Posterior cingulate gyrus (tissue), 11 donors: Measurements from ENCODE around the gene PHLPP1.

Experiments used
- DNase-seq, 10 donors: peaks; one replicate each; pipeline versions ENCODE4 v3.0.0 to v3.0.0-alpha.2; 2020 to 2021; ENCODE audit warnings: mixed read lengths in 3 of 10
- intact Hi-C: fragments of 100-400 bp; cut with DNase I; formaldehyde crosslinking; loops from one replicate; pipeline ENCODE4 v1.15.1; 2023

The PHLPP1 gene

DNA sequence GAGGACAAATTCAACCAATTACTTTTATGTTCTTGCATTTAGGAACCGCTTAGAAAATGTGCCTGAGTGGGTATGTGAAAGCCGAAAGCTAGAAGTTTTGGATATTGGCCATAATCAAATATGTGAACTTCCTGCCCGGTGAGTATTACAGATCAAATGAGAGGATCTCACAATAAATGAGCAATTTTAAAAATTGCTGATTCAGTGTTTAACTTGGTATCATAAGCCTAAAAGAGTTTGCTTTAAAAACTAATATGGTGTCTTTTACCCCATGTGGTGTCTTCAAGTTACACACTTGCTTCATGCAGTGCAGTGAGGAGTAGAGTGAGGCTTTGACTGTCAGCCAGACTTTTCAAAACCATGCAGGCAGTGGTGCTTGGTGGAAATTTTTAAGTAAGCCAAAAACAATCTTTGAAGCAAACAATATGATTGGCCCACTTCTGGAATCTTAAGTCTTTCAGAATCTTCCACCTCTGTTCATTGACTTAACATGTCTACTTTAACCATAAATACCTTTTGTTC, 199.6 kb downstream of the PHLPP1 start:
- intact Hi-C loops = no loop called here

DNA sequence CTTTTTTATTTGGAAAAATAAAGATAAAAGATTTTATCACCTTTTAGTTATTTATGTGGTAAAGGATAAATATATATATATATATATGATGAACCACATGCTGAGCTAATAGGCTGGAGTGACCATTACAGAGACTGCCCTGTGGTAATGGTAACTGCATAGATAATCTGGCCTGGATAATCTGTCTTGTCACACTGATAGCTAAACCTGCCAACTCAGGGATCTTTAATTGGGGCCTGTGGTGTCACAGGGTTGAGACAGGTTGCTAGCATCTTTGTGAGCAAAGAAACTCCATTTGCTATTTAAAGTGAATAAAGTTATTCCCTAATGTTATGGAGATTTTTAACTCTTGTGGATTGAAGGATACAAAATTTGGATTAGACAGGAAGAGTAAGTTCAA, 203.0 kb downstream of the PHLPP1 start:
- intact Hi-C loops = no loop called here

More for the DNA sequence above, 199.6 kb downstream of the PHLPP1 start:
- no peak for DNase-seq

DNA sequence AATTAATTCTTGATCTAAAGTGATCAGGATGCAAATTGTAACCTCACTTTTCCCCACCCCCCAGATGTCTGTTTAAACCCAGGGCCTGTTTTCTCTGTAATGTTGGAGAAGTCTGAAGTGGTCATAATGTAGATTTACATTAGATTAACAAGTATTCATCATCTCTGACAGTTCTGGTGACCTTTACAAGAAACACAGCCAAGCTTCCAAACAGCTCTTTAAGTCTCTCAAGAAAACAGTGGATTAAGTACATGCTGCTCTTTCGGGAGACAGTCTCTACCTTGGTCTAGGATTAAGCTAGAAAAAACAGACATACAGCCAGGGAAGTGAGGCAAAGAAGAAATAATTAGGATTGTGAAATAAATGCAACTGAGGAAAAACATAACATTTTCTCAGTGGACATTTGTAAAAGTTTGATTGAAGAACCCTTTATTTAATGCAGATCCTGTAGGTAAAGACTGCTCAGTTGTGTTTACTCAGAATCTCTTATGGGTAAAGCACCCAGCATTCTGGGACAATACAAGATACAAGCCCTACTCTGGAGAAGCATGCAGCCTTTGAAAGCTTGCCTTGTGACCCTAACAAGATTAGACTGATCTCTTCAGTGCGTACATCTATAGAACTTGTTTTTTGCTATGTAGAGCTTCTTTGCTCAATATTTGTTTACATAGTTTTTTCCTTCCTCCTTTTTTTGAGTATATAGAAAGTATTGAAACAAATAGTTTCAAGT, 203.9 kb downstream of the PHLPP1 start:
- DNase-seq = no peak
- intact Hi-C loops = no loop called here

More for the DNA sequence above, 203.0 kb downstream of the PHLPP1 start:
- DNase-seq = no peak

DNA sequence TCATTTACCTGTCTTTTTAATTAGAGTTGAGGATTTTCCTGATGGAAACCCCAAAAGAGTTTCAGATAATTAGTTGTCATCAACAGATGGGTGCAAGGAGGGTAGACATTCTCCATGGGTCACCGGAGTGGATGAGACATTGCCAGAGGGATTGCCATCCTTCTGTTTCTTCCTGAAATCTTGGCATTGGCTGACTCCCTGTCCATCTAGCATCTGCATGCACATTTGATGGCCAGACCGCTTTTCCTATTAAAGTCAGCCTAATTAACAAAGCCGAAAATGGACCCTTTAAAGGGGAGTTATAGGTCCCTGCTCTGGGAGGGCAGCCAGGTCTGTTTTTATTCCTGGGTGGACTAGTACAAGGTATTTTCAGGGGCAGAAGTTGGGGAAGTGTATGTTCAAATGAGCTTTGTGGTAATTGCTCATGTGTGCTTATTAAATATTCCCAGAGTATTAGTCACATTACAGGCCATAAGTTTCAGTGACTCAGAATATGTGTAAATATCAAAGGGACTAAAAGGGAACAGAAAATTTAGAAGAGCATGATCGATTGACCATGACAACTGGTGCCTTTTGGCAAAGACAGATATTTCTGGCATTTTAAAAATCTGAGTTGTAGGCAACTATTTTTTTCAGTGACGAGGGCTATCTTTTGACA, 209.8 kb downstream of the PHLPP1 start:
- intact Hi-C loops = no loop called here
- DNase-seq = no peak

GRCh38 chr18:62928326-62928725, 213.0 kb downstream of the PHLPP1 start:
- no peak for DNase-seq
- intact Hi-C loops = no loop called here

- intact Hi-C loops = no loop called here
Observed at GRCh38 chr18:62933261-62933887, 218.0 kb downstream of the PHLPP1 start.

DNA sequence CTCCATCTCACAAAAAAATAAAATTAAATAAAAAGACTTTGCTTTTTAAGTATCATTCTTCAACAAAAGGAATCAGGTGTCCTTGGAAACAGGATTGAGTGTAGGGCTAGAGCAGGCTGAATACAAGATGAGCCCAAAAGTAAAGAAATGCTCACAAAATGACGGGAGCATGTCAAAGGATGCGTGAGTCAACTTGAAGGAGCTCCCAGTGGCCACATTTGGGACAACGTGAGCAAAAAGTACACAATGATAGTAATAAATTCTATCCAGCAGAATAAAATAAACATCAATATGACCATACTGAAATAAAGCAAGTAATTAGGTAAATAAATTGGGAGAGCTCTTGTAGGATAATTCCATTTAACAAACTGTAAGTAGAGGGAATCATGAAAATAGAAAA, 220.7 kb downstream of the PHLPP1 start:
- intact Hi-C loops = no loop called here
- no peak for DNase-seq

More at GRCh38 chr18:62933261-62933887, 218.0 kb downstream of the PHLPP1 start:
- DNase-seq = no peak

- intact Hi-C loops = no loop called here
- no peak for DNase-seq
Observed at GRCh38 chr18:62937065-62937464, 221.7 kb downstream of the PHLPP1 start.

DNA sequence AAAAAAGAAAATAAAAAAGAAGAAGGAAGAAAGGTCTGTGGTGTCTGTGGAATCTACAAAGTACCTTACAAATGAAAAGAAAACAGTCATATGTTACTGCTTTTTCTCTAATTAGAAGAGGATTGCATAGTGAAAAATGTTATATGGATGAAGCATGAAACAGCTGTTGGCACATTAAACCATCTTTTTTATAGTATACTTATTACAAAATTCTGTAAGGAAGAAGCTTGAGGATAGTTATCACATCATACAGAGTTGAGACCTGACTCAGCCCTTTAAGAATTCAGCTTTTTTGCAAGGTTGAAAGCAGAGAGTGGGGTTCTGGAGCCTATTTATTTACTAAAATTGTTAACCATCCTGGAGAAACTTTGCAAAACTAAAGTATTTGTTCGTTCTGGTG, 222.7 kb downstream of the PHLPP1 start:
- no peak for DNase-seq
- intact Hi-C loops = no loop called here

DNA sequence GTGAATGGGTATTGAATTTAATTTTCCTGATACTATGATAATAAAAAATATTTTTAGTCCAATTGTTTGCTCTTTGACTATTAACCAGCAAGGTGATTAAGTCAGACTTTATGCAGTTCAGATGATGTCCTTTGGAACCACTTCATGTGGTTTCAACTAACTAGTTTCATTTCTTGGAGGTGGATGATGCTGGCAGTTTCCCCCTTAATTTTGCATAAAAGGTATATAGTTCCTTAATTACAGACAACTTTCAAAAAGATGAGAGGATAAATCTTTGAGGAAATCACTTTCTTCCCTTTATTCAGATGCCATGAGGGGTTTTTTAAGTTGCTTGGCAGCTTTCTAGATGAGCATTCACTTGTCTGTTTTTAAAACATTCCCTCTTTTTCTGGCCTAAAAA, 223.1 kb downstream of the PHLPP1 start:
- no peak for DNase-seq
- intact Hi-C loops = no loop called here

DNA sequence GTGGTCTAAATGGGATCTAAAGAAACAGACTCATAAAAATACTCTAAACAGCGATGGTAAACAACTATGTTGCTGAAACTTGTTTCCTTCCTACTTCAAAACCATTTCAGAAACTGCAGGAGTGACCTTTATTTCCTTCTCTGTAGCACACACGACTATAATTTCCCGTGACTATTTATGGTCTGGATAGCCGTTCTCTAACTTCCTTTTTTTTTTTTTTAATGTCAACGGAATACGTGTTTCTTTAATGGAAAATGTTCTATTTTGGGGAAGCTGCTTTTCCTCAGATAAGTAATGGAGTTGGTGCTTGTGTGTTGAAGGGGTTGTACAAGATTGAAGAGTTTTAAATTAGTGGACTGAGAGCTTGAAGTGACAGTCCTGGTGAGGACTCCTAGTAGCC, 224.1 kb downstream of the PHLPP1 start:
- no peak for DNase-seq
- intact Hi-C loops = no loop called here

- no peak for DNase-seq
- intact Hi-C loops = no loop called here
Observed at GRCh38 chr18:62939926-62940325, 224.6 kb downstream of the PHLPP1 start.

GRCh38 chr18:62942578-62942977, 227.2 kb downstream of the PHLPP1 start:
- no peak for DNase-seq
- intact Hi-C loops = no loop called here

DNA sequence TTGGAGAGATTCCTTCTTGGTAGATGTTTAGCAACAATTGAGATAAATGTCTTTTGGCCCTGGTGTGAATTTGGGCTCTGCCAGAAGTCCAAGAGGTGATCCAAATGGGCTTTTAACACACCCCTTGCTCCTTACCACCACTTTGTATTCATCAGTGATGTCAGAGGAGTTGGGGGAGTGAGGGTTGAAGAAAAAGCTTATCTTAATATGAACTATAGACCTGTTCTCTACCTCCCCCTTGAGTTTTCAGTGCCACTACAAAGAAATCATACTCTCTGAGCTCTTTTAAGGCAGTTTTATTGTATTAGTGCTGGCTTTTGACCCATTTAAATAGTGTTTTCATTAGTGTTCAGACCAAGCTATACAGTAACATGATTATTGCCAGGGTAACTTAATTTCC, 229.1 kb downstream of the PHLPP1 start:
- intact Hi-C loops = no loop called here
- no peak for DNase-seq

- DNase-seq = no peak
- intact Hi-C loops = no loop called here
Observed at GRCh38 chr18:62948788-62949187, 233.4 kb downstream of the PHLPP1 start.

DNA sequence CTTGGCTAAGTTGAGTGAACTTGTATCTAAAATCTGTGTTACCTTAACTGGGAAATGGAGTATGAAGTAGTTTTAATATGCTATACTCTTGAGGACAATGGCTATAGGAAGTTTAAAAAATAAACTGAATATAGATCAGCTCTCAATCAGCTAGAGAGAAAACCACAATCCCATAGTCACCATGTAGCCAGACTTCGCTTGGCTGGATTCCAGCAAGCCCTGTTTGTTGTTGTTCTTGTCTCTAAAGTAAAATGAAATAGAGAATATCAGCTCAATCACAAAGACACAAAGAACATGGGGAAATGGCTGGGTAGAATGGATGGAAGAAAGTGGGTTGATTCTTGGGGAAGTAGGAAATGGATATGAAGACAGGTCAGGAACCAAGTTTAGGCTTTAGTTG, 234.9 kb downstream of the PHLPP1 start:
- intact Hi-C loops = no loop called here
- no peak for DNase-seq

DNA sequence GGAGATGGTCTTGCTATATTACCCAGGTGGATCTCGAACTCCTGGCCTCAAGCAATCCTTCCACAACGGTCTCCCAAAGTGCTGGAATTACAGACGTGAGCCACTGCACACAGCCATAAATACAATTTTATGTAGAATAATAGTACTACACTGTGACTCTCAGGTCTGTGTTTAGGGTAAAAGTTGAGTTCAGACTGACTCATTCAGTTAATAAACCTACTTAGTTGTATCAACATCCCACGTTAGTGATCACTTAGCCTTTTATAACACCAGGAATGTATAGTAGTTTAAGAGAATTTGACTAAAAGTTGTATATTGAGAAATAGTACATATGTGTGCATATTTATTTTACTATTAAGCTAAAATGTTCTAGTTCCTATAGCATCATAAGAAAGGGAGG, 237.5 kb downstream of the PHLPP1 start:
- DNase-seq = no peak
- intact Hi-C loops = no loop called here

DNA sequence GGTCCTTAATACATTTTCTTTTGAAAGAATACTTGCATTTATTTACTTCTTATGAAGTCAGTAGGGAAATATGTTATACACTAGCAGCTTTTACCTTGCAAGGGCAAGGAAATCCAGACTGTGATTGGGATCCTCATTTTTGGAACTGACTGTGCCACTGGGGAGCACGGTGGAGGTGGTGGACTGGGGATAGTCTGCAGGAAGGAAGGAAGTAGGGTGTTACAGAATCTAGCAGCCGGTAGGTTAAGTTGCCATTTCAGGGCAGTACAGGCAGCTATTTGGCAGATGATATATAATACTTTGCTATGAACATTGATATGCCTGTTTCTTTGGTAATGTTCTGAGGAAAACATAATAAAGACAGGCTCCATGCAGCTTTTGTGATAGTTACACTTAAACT, 238.3 kb downstream of the PHLPP1 start:
- no peak for DNase-seq
- intact Hi-C loops = no loop called here

DNA sequence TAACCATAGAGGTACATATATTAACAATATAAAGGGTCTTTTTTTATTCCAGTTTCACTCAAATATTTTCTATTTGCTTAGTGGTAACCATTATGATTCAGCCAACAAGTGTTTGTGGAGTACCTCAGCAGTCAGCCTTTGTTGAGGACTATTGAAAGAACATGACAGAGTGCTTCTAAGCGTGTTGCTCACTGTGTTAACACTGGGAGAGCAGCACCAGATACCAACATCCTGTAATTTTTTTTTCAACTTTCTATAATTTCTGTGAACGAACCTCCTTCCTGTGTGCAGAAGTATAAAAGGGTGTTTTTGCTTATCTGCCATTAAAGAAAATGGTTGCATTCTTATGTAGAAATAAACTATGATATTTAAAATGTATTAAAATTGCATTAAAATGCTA, 239.0 kb downstream of the PHLPP1 start:
- DNase-seq = no peak
- intact Hi-C loops = no loop called here

DNA sequence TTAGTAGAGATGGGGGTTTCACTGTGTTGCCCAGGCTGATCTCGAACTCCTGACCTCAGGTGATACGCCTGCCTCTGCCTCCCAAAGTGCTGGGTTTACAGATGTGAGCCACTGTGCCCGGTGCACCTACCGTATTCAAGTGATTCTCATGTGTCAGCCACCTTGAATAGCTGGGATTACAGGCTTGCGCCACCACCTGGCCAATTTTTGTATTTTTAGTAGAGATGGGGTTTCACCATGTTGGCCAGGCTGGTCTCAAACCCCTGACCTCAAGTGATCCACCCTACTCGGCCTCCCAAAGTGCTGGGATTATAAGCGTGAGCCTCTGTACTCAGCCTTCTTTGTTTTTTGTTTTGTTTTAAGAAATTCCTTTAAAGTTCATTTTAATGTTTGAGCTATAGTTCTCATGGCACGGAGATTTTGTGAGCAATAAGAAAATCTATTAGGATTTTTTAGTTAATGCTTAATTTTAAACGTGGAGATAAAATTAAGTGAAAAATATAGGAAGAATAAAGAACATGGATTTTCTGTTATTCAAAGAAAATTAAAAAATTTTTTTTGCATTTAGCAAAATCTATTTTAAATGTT, 242.6 kb downstream of the PHLPP1 start:
- DNase-seq = no peak
- intact Hi-C loops = no loop called here

DNA sequence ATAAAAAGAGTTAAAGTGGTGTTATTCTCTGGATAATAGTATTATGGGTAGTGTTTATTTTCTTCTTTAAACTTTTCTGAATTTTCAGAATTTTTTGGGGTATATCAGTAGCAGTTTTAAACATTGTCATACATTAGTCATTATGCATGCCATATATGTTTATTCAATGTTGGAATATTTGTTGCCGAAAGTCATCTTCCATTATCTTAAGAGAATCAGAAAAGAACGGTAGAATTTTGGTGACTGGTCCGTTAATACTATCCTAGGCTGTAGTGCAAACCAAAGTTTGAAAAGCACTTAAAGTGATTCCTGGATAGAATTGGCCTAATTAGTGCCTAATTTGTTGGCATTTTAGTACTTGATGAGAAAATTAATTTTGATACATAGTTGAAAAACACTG, 244.1 kb downstream of the PHLPP1 start:
- intact Hi-C loops = no loop called here
- no peak for DNase-seq
